Activated naive CD8-positive, alpha-beta T cell treated with anti-CD3 and anti-CD28 coated beads, Interleukin-2, amount 50 U/mL, for 24 hours (primary cell): ENCODE results near the gene TECPR1.
A peak's percentile ranks its signal among the peaks of the same experiment; 100 is the strongest.

ENCODE experiments used
- ATAC-seq: fragments of 150-1000 bp; cut with Tn5 transposase; one replicate; pipeline ENCODE4 v1.10.0; 2021
- DNase-seq: peaks from one replicate; pipeline ENCODE4 v3.0.0; 2021
- H3K27ac Mint-ChIP-seq: one replicate; pipeline ENCODE4 v1.8.0; 2021; ENCODE audit warnings: mild to moderate bottlenecking, mixed read lengths
- H3K27me3 Mint-ChIP-seq: one replicate; pipeline ENCODE4 v1.8.0; 2021; ENCODE audit warnings: mixed read lengths
- H3K36me3 Mint-ChIP-seq: one replicate; pipeline ENCODE4 v1.8.0; 2021; ENCODE audit warnings: low read depth, mixed read lengths
- H3K4me1 Mint-ChIP-seq: one replicate; pipeline ENCODE4 v1.8.0; 2021; ENCODE audit warnings: mixed read lengths
- H3K4me3 Mint-ChIP-seq: one replicate; pipeline ENCODE4 v1.8.0; 2021; ENCODE audit warnings: mild to moderate bottlenecking, moderate library complexity, mixed read lengths
- H3K9me3 Mint-ChIP-seq: one replicate; pipeline ENCODE4 v1.8.0; 2021; ENCODE audit warnings: mixed read lengths

Gene TECPR1

DNA sequence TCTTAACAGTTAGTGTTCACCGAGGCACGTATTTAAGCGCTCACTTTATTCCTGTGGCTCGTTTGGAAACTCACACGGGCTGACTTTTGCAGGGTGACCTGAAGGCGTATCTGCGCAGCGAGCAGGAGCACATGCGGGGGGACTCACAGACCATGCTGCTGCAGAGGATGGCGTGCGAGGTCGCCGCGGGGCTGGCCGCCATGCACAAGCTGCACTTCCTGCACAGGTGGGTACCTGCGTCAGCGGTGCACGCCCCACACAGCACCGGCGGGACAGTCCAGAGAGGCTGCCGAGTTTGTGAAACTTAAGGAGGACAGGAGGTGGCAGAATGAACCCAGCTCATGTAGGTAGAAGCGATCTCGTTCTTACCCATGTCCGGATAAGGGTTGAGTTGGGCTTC, 80.6 kb downstream of the TECPR1 start:
- Mint-ChIP-seq H3K4me3 (no peak overlapping the region), H3K36me3 (no peaks in the 10 kb centered on the region), H3K27ac (no peak overlapping the region), H3K9me3 (no peaks in the 10 kb centered on the region), H3K4me1 (no peaks in the 10 kb centered on the region), H3K27me3 (no peaks in the 10 kb centered on the region)
- DNase-seq: no peak
- ATAC-seq: no peak

DNA sequence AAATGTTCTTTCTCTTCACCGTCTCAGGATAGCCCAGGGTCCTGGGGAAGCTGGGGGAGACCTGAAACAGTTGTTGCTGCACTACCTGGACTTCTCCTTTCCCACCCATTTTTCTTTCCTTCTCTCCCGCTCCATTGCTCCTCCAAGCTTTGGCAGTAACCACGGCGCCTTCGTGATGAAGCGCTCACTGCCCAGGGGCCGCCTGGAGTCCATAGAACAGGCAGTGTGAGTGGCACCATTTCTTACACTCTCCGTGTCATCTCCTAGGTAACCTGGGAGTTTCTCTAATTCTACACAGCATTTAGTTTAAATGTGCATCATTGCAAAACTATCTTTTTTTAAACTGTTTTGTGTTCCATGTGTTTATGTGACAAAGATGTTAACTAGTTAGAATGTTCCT, 81.1 kb downstream of the TECPR1 start:
- H3K4me1 Mint-ChIP-seq: peaks cover 2% of the 10 kb centered on the region
- no peak overlapping the region for H3K27ac Mint-ChIP-seq
- ATAC-seq (no peak), DNase-seq (no peak)
- no peaks in the 10 kb centered on the region for H3K27me3 Mint-ChIP-seq
- no peak overlapping the region for H3K4me3 Mint-ChIP-seq
- no peaks in the 10 kb centered on the region for H3K9me3 Mint-ChIP-seq
- no peaks in the 10 kb centered on the region for H3K36me3 Mint-ChIP-seq

DNA sequence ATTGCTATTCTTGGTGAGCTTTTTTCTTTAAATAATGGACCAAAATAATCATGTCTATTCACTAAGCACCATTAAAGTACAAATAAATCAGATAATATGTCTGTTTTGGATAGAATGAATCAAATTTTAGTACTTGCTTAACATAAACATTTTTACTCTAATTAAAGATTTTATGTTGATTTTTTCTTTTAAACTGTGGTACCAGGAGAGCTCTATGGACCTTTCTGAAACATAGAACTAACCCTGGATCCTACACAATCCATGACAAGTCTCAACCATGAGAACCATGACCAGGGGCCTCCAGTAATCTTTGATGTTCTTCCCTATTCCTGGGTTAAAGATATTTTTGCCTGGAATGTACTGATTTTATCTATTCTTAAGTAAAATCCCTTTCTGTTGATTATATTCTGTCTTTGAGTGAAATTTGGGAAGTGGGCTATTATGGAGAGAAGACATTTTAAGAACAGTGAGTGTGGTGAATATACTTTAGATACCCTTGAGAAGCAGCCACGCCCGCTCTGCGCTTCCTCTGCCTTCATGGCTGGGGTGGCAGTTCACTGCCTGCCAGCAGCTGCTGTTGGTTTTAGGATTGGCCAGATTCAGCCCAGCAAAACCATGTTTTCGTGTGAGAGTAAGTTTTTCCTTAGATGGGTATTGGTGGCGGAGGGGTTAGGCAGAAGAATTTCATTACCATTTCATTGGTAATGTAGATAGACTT, 83.0 kb downstream of the TECPR1 start:
- ATAC-seq (no peak), DNase-seq (no peak)
- no peaks in the 10 kb centered on the region for H3K9me3 Mint-ChIP-seq
- H3K27ac Mint-ChIP-seq: no peak overlapping the region
- H3K36me3 Mint-ChIP-seq: no peaks in the 10 kb centered on the region
- H3K4me3 Mint-ChIP-seq: no peak overlapping the region
- peaks cover 2% of the 10 kb centered on the region for H3K4me1 Mint-ChIP-seq
- H3K27me3 Mint-ChIP-seq: no peaks in the 10 kb centered on the region

DNA sequence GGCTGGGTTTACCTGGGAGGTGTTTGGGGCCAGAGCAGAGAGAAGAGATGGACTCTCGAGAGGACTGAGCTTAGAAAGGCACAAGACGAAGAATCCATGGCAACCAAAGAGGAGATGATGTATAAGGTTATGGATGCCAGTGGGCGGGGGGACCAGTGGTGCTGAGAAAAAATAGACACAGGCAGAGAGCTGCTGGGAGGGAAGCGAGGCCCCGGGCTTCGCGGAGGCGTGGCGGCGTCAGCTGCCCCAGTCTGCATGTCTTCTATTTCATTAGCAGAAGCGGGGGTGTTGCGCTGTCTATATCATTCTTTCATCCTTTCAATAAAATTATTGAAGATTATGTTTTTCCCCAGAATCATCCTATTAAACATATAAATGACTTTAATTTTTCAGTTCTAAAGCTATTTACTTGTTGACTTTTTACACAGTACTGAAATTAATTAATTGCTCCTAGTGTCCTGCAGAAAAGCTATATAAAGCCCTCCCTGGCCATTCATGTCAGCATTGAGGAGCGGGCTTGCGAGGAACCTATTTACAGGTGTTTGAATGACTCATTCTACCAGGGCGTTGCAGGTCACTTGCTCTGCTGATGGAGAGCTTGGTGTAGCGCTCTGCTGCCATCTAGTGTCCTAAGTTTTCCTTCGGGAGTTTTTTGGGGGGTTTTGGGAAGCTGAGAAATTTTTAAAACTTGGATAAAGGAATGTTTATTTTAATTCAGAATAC, 83.7 kb downstream of the TECPR1 start:
- ATAC-seq (peak; percentile 66), DNase-seq (peak; percentile 67)
- Mint-ChIP-seq H3K27ac (no peak overlapping the region), H3K27me3 (no peaks in the 10 kb centered on the region), H3K4me3 (no peak overlapping the region), H3K36me3 (no peaks in the 10 kb centered on the region), H3K4me1 (peaks cover 2% of the 10 kb centered on the region), H3K9me3 (no peaks in the 10 kb centered on the region)

DNA sequence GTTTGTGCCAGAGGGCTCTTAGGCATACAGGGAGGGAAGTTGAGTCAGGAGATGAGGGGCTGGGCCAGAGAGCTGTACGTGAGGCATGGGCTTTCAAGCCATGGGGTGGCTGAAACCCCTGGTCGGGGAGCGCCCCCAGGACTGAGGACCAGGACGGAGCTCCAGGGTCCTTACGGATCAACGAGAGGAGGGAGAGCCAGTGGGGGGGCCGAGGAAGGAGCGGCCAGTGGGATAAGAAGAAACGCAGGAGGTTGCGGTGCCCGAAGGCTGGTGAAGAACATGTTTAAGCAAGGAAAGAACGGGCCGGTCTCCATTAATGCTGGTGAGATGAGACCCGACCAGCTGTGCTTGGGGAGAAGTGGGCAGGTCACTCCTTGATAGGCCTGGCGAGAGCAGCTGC, 84.4 kb downstream of the TECPR1 start:
- H3K4me1 Mint-ChIP-seq: peaks cover 4% of the 10 kb centered on the region
- H3K4me3 Mint-ChIP-seq: no peak overlapping the region
- no peak for DNase-seq
- no peak overlapping the region for H3K27ac Mint-ChIP-seq
- ATAC-seq: no peak
- no peaks in the 10 kb centered on the region for H3K36me3 Mint-ChIP-seq
- no peaks in the 10 kb centered on the region for H3K27me3 Mint-ChIP-seq
- H3K9me3 Mint-ChIP-seq: no peaks in the 10 kb centered on the region

DNA sequence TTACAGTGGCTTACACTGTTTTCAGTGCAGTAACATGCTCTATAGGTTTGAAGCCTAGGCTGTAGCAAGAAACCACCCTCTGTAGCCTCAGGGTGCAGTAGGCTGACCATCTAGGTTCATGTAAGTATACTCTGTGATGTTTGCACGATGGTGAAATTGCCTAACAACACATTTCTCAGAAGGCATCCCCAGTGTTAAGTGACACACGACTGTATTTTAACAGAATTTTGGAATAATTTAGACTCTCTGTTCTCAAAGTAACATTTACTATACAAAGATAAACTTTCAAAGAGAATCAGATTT, 85.4 kb downstream of the TECPR1 start:
- Mint-ChIP-seq H3K9me3 (no peaks in the 10 kb centered on the region), H3K4me1 (peaks cover 5% of the 10 kb centered on the region), H3K27me3 (no peaks in the 10 kb centered on the region), H3K36me3 (no peaks in the 10 kb centered on the region), H3K4me3 (no peak overlapping the region), H3K27ac (no peak overlapping the region)
- DNase-seq: no peak
- no peak for ATAC-seq

DNA sequence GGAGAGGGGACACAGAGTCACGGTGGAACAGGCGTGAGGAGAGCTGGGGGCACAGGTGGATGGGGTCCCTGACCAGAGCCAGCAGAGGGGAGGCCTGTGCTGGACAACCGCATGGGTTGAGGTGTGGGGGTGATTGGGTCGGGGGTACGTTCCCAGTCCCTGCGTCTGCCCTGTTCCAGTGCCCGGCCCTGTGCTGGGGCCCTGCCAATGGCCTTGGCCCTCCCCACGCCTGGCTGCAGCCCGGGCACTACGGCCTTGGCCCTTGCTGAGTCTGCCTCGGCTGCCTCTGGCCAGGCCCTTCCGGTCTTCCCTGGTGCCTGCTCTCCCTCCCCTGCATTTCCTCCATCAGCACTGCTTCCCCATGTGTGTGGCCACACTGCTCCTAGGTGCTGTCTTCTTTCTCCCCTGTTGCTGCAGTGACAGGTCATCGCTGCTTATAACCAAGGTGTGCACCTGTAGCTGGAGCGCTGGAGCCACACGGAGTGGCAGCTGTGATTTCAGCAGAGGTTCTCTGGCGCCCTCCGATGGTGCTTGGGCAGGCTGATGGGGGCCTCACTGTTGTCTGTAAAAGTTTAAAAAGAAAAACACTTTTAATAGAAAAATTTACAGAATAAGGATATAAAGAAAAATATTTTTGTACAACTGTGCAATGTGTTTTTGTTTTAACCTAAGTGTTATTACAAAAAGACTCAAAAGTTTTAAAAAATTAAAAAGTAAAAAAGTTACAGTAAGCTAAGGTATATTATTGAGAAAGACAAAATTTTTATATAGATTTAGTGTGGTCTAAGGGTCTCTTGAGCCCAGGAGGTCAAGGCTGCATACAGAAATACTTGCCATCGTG, 86.0 kb downstream of the TECPR1 start:
- Mint-ChIP-seq H3K9me3 (no peaks in the 10 kb centered on the region), H3K27ac (no peak overlapping the region), H3K4me3 (no peak overlapping the region), H3K27me3 (no peaks in the 10 kb centered on the region), H3K4me1 (peaks cover 5% of the 10 kb centered on the region), H3K36me3 (no peaks in the 10 kb centered on the region)
- ATAC-seq (peak; percentile 80), DNase-seq (peak; percentile 71)
